ENCODE measurements around the gene MED12L.

The MED12L gene

DNA sequence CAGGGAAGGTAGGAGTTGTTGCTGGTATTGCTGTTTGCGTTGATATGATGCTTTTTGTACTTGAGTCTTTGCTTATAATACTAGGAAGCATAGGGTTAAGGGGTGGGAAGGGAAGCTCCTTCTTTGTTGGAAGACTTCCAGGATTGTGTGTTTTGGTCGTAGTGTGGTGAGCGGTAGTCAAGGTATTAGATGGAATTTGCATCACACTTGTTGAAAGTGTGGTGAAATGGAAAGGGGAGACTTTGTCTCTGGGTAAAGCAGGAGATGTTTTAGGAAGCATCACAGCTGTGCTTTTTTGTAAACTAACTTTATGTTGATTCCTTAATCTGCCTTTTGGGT, 360.5 kb downstream of the MED12L start:
- FAIRE-seq = no peak
- DNase-seq (ENCODE audit: insufficient read length, low spot score) = no peak
- no peak for TF ChIP-seq POLR2A (IDR thresholded peaks at IDR 0.05; ENCODE audit: low read depth, low read length)

DNA sequence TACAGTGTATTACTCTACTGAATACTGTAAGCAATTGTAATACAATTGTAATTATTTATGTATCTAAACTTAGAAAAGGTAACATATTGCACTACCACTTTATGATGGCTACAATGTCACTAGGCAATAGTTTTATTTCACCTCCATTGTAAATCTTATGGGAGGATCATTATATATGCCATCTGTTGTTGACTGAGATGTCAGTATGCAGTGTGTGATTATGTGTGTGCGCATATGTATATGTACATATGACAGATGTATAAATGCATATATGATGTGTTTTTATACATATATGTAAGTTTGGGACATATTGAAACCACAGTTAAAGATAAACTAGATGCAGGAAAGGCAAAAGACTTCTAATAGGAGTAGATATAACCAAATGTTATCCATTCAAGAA, 366.9 kb downstream of the MED12L start:
- no peak for DNase-seq (ENCODE audit: insufficient read length, low spot score)
- TF ChIP-seq POLR2A (IDR thresholded peaks at IDR 0.05; ENCODE audit: low read depth, low read length) = no peak
- no peak for FAIRE-seq

DNA sequence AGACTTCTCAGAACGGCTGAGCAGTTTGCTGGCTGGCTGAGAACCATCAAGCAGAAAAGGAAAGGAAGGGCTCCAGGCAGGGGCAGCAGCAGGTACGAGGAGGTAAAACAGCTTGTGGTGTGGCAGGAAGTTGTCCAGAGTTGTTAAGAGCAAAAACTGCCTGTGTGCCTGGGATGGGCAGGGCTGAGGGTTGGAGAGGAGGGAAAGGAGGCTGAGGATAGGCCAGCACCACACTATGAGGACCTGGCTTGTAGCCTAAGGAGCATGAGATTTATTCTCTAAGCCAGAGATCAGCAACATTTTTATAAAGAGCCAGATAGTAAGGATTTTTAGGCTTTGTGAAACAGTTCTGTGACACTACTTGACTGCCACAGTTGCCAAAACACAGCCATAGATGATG, 367.4 kb downstream of the MED12L start:
- no peak for TF ChIP-seq POLR2A (IDR thresholded peaks at IDR 0.05; ENCODE audit: low read depth, low read length)
- no peak for FAIRE-seq

GRCh38 chr3:151456065-151456464, 370.6 kb downstream of the MED12L start:
- FAIRE-seq (no peak), DNase-seq (ENCODE audit: insufficient read length, low spot score) (no peak)
- no peak for TF ChIP-seq POLR2A (IDR thresholded peaks at IDR 0.05; ENCODE audit: low read depth, low read length)

More for the DNA sequence above, 367.4 kb downstream of the MED12L start:
- DNase-seq (ENCODE audit: insufficient read length, low spot score) = no peak

GRCh38 chr3:151459358-151459757, 373.9 kb downstream of the MED12L start:
- FAIRE-seq = no peak
- no peak for TF ChIP-seq POLR2A (IDR thresholded peaks at IDR 0.05; ENCODE audit: low read depth, low read length)

GRCh38 chr3:151460228-151460627, 374.8 kb downstream of the MED12L start:
- TF ChIP-seq POLR2A (IDR thresholded peaks at IDR 0.05; ENCODE audit: low read depth, low read length) = no peak
- no peak for DNase-seq (ENCODE audit: insufficient read length, low spot score)
- no peak for FAIRE-seq

More at GRCh38 chr3:151459358-151459757, 373.9 kb downstream of the MED12L start:
- DNase-seq (ENCODE audit: insufficient read length, low spot score) = no peak

- no peak for TF ChIP-seq POLR2A (IDR thresholded peaks at IDR 0.05; ENCODE audit: low read depth, low read length)
- DNase-seq (ENCODE audit: insufficient read length, low spot score) (no peak), FAIRE-seq (no peak)
Observed at GRCh38 chr3:151460774-151461450, 375.4 kb downstream of the MED12L start, which contains the start of gene IGSF10. Gene IGSF10 (minus strand): TSS chr3:151461061. CDS start chr3:151458709, 2,352 bp downstream.

DNA sequence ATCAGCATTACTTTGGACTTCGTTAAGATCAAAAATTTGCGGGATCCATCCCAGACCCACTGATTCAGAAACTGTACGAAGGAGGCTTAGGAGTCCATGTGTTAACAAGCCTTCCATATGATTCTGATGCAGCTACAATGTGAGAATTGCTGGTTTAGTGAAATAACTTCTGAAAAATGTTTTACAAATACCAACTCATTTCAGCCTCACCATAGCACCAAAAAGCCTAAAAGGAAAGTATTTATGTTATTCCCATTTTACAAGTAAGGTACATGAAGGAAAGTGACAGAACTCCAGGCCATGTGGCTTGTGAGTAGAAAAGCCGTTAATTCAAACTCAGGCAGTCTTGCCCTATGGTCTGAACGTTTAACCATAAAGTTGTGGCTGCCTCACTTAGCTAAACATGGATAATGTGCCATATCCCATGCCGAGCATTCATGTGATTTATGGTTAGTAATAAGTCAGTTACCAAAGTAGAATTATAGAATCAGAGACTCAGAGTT, 376.9 kb downstream of the MED12L start:
- no peak for TF ChIP-seq POLR2A (IDR thresholded peaks at IDR 0.05; ENCODE audit: low read depth, low read length)
- FAIRE-seq (no peak), DNase-seq (ENCODE audit: insufficient read length, low spot score) (no peak)

GRCh38 chr3:151462991-151463390, 377.5 kb downstream of the MED12L start:
- FAIRE-seq (no peak), DNase-seq (ENCODE audit: insufficient read length, low spot score) (no peak)
- no peak for TF ChIP-seq POLR2A (IDR thresholded peaks at IDR 0.05; ENCODE audit: low read depth, low read length)

DNA sequence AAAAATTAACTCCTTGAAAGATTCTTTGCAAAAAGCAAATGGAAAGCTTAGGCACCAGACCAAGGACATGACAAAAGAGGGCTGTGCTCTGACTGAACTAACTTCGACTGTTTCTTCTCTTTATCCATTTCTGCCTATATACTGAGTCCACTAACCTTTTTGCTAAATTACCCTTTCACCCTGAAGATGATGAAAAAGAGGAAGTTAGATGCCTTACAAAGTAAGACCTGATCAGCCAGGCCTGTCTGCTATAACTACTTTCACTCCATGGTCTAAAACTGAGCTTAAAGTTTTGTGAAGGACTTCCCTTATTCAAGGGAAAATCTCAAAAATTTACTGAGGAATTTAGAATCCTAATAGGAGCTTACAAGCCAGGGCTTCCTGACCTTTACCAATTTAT, 381.6 kb downstream of the MED12L start:
- TF ChIP-seq POLR2A (IDR thresholded peaks at IDR 0.05; ENCODE audit: low read depth, low read length) = no peak
- no peak for DNase-seq (ENCODE audit: insufficient read length, low spot score)
- FAIRE-seq = no peak

- TF ChIP-seq POLR2A (IDR thresholded peaks at IDR 0.05; ENCODE audit: low read depth, low read length) = no peak
- DNase-seq (ENCODE audit: insufficient read length, low spot score) (peak; percentile 41), FAIRE-seq (peak; percentile 93)
Observed at GRCh38 chr3:151468284-151468917, 382.9 kb downstream of the MED12L start.

DNA sequence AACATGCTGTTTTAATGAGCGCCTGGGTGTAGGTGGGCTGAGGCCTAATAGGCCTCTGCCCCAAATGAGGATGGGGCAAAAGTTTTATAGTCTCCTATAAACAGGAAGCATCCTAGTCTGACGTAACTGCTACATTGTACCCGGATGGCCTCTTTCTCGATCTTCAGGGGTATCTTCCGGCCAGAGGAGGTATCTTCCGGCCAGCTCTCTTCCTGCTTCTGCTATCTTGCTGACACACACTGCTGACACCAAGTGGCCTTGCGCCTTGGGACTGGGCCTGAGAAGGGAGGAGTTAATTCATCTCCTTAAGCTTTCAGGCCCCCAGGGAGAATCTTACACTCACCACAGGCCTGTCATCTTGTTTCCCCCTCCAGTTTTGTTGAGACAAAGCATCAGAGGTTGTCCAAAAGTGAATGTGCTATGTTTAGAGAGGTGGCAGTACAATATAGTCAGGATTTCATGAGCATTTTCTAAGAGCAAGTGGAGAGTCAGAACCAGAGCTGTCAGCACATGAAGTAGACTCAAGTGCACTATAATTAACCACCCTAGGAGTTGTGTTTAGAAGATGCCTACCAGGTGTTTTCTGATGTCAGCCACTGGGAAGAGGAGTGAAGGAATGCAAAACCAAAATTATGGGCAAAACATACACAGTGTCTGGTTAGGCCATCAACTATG, 391.0 kb downstream of the MED12L start:
- FAIRE-seq (no peak), DNase-seq (ENCODE audit: insufficient read length, low spot score) (no peak)
- no peak for TF ChIP-seq POLR2A (IDR thresholded peaks at IDR 0.05; ENCODE audit: low read depth, low read length)

DNA sequence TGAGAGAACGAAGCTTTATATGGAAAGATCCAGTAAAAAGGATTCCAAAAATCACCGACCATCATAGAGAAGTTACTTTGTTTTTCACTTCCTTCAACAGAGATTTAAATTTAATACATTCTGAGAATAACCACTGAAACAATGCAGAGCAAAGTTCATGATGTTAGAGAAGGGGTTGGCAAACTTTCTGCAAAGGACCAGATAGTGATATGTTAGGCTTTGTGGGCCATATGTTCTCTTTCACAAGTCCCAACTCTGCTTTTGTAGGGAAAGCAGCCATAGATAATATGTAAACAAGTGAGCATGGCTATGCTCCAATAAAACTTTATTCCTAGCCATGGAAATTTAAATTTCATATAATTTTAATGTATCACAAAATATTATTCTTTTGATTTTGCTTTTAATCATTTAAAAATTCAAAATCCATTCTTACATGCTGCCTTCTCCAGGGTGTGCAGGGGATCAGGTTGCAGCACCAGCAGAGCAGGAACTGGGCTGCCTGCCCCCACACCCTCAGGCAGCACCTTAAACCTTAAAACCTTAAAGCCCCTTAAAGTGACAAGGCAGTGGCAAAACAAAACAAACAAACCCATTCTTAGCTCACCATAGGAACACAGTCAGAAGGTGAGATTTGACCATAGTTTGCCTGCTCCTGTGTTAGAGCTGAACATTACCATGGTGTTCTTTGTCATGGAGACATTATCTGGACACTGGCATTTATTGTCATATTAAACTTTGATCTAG, 392.3 kb downstream of the MED12L start:
- FAIRE-seq (no peak), DNase-seq (ENCODE audit: insufficient read length, low spot score) (no peak)
- no peak for TF ChIP-seq POLR2A (IDR thresholded peaks at IDR 0.05; ENCODE audit: low read depth, low read length)

- DNase-seq (ENCODE audit: insufficient read length, low spot score) = no peak
- no peak for TF ChIP-seq POLR2A (IDR thresholded peaks at IDR 0.05; ENCODE audit: low read depth, low read length)
- no peak for FAIRE-seq
Observed at GRCh38 chr3:151478335-151478697, 392.9 kb downstream of the MED12L start.
